Parathyroid adenoma (tissue), 2 donors: ENCODE measurements around the gene PDE4D.

Experiments
- H2AFZ ChIP-seq: fragments of 300-600 bp; sonication (generic); one replicate; pipeline ENCODE4 v1.7.0; 2017; ENCODE audit warnings: antibody characterized with exemption, mild to moderate bottlenecking
- H3K27ac ChIP-seq: fragments of 300-600 bp; sonication (generic); one replicate; pipeline ENCODE4 v1.7.0; 2017
- H3K27me3 ChIP-seq: fragments of 300-600 bp; sonication (generic); one replicate; pipeline ENCODE4 v1.7.0; 2017; ENCODE audit warnings: low read length; ENCODE audit not compliant: control insufficient read depth, insufficient read depth
- H3K36me3 ChIP-seq: fragments of 300-600 bp; sonication (generic); one replicate; pipeline ENCODE4 v1.7.0; 2017; ENCODE audit warnings: low read length; ENCODE audit not compliant: control insufficient read depth, insufficient read depth
- H3K4me1 ChIP-seq: fragments of 300-600 bp; sonication (generic); one replicate; pipeline ENCODE4 v1.7.0; 2017; ENCODE audit warnings: control low read depth
- H3K4me2 ChIP-seq: fragments of 300-600 bp; sonication (generic); one replicate; pipeline ENCODE4 v1.7.0; 2017; ENCODE audit warnings: low read length
- H3K4me3 ChIP-seq: fragments of 300-600 bp; sonication (generic); one replicate; pipeline ENCODE4 v1.7.0; 2017; ENCODE audit warnings: low read depth, low read length
- H3K79me2 ChIP-seq: fragments of 300-600 bp; sonication (generic); one replicate; pipeline ENCODE4 v1.7.0; 2017; ENCODE audit warnings: control low read depth
- H3K9ac ChIP-seq: fragments of 300-600 bp; sonication (generic); one replicate; pipeline ENCODE4 v1.7.0; 2017; ENCODE audit warnings: mild to moderate bottlenecking
- H3K9me3 ChIP-seq: fragments of 300-600 bp; sonication (generic); one replicate; pipeline ENCODE4 v1.7.0; 2017; ENCODE audit warnings: low read length; ENCODE audit not compliant: control insufficient read depth
- TF ChIP-seq, protein P1 (sequence below): fragments of 300-600 bp; sonication (generic); IDR thresholded peaks from one replicate; pipeline ENCODE4 v1.7.0; 2017; ENCODE audit warnings: antibody characterized with exemption, mild to moderate bottlenecking
- donor health status: primary hyperparathyroidism.

Gene PDE4D

DNA sequence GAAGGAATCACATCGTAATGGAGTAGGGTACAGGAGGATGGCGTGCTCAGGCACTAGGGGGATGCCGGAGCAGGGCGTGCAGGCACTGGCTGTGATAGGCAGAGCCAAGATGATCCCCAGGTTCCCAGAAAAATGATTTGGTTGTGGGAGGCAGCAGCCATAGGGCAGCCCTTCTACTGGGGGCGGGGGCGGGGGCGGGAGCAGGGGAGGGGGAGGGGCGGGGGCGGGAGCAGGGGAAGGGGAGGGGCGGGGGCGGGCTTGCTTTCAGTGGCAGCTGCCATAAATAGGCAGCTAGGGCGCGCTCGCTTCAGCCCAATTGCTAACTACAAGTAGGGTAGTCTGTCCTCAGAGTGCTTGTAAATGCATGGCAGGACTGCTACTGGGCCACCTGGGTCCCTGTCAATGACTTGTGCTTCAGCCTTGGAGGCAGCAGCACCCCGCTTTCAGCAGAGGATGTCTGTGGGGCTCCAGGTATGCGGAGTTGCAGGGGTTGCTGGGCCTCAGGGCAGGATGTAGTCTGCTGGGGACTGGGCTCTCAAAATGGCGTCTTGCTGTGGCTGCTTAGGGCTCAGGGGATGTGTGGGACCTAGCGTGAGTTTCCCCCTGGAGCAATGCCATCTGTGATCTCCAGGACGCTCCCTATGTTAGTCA lies 956.4 kb downstream of the PDE4D start:
- TF ChIP-seq, protein P1, sequence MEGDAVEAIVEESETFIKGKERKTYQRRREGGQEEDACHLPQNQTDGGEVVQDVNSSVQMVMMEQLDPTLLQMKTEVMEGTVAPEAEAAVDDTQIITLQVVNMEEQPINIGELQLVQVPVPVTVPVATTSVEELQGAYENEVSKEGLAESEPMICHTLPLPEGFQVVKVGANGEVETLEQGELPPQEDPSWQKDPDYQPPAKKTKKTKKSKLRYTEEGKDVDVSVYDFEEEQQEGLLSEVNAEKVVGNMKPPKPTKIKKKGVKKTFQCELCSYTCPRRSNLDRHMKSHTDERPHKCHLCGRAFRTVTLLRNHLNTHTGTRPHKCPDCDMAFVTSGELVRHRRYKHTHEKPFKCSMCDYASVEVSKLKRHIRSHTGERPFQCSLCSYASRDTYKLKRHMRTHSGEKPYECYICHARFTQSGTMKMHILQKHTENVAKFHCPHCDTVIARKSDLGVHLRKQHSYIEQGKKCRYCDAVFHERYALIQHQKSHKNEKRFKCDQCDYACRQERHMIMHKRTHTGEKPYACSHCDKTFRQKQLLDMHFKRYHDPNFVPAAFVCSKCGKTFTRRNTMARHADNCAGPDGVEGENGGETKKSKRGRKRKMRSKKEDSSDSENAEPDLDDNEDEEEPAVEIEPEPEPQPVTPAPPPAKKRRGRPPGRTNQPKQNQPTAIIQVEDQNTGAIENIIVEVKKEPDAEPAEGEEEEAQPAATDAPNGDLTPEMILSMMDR: no peak
- no peak overlapping the region for H2AFZ ChIP-seq

DNA sequence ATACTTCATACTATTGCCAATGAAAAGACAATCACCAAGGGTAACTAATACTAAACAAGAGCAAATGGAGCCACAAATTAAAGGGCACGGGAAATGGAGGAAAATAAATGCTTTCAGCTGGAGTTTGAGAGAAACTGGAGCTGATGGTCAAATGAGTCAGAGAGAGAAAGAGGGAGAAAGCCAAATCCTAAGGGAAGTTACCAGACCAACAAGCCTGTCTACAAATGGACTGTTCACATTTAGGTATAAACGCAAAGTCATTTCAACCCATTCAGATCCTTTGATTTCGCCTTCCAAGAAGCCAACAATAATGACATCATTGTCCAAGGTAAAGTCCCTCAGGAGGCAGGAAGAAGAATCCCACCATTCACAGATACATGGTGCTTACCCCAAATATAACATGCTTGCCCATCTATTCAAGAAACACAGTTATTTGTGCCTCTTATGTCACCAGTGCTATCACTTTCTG lies 958.9 kb downstream of the PDE4D start:
- TF ChIP-seq, protein P1: no peak
- Histone ChIP-seq H3K79me2 (no peaks in the 10 kb centered on the region), H3K9ac (no peak overlapping the region), H3K4me2 (no peak overlapping the region), H3K4me1 (no peaks in the 10 kb centered on the region), H3K36me3 (no peaks in the 10 kb centered on the region), H3K27ac (no peak overlapping the region), H3K9me3 (no peaks in the 10 kb centered on the region), H3K27me3 (no peaks in the 10 kb centered on the region), H2AFZ (no peak overlapping the region), H3K4me3 (no peak overlapping the region)

More for the DNA sequence above, 956.4 kb downstream of the PDE4D start:
- Histone ChIP-seq H3K9me3 (no peaks in the 10 kb centered on the region), H3K27ac (no peak overlapping the region), H3K9ac (no peak overlapping the region), H3K4me1 (no peaks in the 10 kb centered on the region), H3K4me3 (no peak overlapping the region), H3K79me2 (no peaks in the 10 kb centered on the region), H3K4me2 (no peak overlapping the region), H3K36me3 (no peaks in the 10 kb centered on the region), H3K27me3 (no peaks in the 10 kb centered on the region)

DNA sequence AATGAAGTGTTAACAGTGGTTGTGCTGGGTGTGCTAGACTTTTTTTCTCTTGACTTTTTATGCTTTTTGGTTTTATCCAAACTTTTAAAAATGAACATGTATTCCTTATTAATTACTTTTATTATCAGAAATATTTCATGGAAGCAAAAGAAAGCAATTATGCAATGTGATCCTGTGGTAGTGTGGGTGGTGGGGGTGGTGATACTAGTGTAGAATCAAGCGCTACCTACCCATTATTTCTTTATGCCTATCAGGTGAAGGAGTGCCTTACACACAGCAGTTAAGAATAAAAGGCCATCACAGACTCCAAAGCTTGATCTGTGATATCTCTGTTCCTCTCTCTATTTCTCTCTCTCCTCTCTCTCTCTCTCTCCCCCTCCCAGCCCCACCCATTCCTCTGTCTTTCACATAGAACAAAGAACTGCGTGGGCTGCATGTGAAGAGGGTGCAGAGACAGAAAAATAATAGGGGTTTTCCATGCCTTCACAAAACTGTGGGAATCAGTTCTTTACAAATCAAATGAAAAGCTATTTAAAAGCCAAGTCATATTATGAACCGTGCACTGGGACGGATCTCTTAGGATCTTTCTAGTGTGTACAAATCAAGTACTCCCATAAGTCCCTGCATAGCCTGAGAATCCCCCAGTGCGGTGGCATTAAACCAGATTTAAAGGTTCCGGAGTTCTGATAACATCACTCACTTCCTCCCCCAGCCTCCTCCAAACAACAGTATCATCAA lies 959.5 kb downstream of the PDE4D start:
- H3K27ac ChIP-seq: no peak overlapping the region
- TF ChIP-seq, protein P1: no peak
- H3K9me3 ChIP-seq: no peaks in the 10 kb centered on the region
- no peaks in the 10 kb centered on the region for H3K79me2 ChIP-seq
- no peaks in the 10 kb centered on the region for H3K4me1 ChIP-seq
- H2AFZ ChIP-seq: no peak overlapping the region
- H3K4me3 ChIP-seq: no peak overlapping the region
- H3K9ac ChIP-seq: no peak overlapping the region
- H3K27me3 ChIP-seq: no peaks in the 10 kb centered on the region
- no peak overlapping the region for H3K4me2 ChIP-seq
- no peaks in the 10 kb centered on the region for H3K36me3 ChIP-seq

DNA sequence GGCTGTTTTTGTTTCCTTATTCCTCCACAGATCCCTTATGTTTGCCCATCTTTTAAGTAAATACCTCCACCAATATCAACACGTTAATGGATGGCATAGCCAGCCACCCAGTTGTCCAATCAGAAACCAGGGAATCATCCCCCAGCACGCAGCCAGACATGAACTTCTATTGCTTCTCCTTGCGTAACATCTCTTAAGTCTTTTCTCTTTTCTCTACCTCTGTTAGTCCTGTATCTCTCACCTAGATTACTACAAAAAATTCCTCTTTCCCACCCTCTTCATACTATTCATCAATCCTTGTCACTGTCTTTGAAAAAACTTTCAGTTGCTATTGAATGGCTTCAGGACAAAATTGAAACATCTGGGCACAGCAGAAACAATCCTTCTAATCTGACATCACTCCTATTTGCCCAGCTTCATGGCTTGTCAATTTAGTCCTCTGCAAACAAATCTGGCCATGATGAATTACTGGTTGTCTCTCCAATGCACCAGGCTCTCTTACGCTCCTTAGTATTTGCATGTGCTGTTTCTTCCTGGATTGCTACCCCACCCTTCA lies 961.4 kb downstream of the PDE4D start:
- H3K4me2 ChIP-seq: no peak overlapping the region
- H3K27ac ChIP-seq: no peak overlapping the region
- no peaks in the 10 kb centered on the region for H3K4me1 ChIP-seq
- no peak overlapping the region for H2AFZ ChIP-seq
- H3K27me3 ChIP-seq: no peaks in the 10 kb centered on the region
- H3K36me3 ChIP-seq: no peaks in the 10 kb centered on the region
- TF ChIP-seq, protein P1: no peak
- H3K9me3 ChIP-seq: no peaks in the 10 kb centered on the region
- H3K4me3 ChIP-seq: no peak overlapping the region
- no peak overlapping the region for H3K9ac ChIP-seq
- H3K79me2 ChIP-seq: no peaks in the 10 kb centered on the region
